ENCODE results near the gene GNG7.

DNA sequence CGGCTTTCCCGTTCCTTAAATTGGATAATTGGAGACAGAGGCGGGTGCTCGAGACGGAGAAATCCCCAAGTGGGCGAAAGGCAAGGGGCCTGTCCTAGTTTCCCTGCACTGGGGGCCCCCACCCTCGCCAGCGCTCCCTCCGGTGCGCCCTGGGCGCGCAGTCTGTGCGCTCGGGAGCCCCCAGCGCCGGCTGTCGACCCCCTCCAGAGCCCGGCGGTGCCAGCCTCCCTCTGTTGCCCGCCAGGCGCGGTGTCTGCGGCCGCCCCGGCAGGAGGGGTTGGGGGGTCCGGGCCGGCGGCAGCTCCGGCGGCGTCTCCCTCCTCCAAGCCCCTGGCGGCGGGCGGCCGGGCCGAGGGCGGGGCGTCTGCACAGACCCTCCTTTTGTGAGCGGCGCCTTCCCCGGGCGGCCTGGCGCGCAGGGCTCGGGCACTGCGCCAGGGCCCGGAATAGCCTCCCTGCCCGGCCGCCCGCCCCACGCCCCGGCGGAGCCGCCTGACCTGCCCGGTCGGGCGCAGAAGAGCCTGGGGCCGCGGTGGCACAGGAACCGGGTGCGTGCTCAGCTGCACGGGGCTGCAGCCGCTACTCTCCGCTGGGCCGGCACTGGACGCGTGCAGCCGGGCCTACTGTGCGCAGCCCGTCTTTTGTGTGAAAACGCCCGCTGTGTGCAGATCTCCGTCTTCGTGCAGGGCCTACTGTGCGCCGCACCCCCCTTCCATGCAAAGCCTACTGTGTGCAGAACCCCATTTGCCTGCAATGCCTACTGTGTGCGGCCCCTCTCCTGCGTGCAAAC lies 213.4 kb downstream of the GNG7 start:
- TF ChIP-seq, protein P1, sequence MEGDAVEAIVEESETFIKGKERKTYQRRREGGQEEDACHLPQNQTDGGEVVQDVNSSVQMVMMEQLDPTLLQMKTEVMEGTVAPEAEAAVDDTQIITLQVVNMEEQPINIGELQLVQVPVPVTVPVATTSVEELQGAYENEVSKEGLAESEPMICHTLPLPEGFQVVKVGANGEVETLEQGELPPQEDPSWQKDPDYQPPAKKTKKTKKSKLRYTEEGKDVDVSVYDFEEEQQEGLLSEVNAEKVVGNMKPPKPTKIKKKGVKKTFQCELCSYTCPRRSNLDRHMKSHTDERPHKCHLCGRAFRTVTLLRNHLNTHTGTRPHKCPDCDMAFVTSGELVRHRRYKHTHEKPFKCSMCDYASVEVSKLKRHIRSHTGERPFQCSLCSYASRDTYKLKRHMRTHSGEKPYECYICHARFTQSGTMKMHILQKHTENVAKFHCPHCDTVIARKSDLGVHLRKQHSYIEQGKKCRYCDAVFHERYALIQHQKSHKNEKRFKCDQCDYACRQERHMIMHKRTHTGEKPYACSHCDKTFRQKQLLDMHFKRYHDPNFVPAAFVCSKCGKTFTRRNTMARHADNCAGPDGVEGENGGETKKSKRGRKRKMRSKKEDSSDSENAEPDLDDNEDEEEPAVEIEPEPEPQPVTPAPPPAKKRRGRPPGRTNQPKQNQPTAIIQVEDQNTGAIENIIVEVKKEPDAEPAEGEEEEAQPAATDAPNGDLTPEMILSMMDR (IDR thresholded peaks at IDR 0.05; ENCODE audit: low read depth, low read length, poor library complexity, severe bottlenecking): peak; percentile 8
- no peak for TF ChIP-seq EZH2phosphoT487 (IDR thresholded peaks at IDR 0.05; ENCODE audit: borderline replicate concordance, low read length)

All from DOHH2 (cell line).